Astrocyte of the spinal cord (primary cell): Measurements from ENCODE around the gene VAMP8.

Source experiments
- DNase-seq: peaks from one replicate; pipeline ENCODE4 v3.0.0; 2011; ENCODE audit warnings: low read depth, low spot score
- H3K4me3 ChIP-seq: 2 replicates; pipeline ENCODE4 v1.5.1; 2011; ENCODE audit warnings: low read depth, mild to moderate bottlenecking, low read length, moderate library complexity
- in situ Hi-C: cut with HindIII; loops from 2 replicates; pipeline ENCODE4 v1.10.0; 2017; ENCODE audit warnings: low sequenced_read_pairs
- TF ChIP-seq, protein P1 (sequence below): IDR thresholded peaks from 2 replicates; pipeline ENCODE4 v1.5.1; 2012; ENCODE audit warnings: low read depth, mild to moderate bottlenecking, low read length, inconsistent platforms

The VAMP8 gene

DNA sequence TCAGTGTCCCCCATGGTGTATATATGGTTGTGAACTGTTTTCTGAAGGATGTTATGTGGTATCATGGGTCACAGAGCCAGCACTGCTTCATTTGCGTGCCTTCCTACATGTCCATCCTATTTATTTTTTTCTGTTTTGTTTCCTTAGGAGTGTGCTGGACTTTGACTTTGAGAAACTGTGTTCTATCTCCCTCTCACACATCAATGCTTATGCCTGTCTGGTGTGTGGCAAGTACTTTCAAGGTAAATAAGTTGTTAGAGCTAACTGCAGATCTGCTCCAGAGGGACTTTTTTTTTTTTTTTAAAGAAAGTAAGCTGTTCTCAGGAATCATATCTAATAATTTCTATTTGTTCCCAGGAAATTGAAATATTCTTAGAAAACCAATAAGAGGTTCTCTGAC lies 44.0 kb downstream of the VAMP8 start:
- H3K4me3 ChIP-seq = no peak overlapping the region
- TF ChIP-seq, protein P1, sequence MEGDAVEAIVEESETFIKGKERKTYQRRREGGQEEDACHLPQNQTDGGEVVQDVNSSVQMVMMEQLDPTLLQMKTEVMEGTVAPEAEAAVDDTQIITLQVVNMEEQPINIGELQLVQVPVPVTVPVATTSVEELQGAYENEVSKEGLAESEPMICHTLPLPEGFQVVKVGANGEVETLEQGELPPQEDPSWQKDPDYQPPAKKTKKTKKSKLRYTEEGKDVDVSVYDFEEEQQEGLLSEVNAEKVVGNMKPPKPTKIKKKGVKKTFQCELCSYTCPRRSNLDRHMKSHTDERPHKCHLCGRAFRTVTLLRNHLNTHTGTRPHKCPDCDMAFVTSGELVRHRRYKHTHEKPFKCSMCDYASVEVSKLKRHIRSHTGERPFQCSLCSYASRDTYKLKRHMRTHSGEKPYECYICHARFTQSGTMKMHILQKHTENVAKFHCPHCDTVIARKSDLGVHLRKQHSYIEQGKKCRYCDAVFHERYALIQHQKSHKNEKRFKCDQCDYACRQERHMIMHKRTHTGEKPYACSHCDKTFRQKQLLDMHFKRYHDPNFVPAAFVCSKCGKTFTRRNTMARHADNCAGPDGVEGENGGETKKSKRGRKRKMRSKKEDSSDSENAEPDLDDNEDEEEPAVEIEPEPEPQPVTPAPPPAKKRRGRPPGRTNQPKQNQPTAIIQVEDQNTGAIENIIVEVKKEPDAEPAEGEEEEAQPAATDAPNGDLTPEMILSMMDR = no peak
- no peak for DNase-seq
- in situ Hi-C loops = no loop called here

DNA sequence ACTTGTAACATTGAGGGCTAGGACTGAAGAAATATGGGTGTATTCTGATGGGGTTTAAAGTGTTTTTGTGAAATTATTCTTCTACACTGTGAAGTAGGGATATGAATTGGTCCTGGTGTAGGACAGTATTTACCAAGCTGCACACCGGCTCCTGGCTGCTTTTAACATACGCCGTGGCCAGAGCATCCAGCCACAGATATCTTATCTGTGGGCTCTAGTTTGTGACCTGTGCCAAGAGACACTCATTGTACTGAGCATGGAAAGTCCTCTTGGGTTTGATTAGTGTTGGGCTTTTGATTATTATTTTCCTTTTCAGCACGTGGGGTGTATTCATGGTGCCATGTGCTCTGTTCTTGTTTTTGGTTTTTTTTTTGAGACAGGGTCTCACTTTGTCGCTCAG lies 46.6 kb downstream of the VAMP8 start:
- TF ChIP-seq, protein P1 = no peak
- DNase-seq = no peak
- in situ Hi-C loops = no loop called here
- no peak overlapping the region for H3K4me3 ChIP-seq

DNA sequence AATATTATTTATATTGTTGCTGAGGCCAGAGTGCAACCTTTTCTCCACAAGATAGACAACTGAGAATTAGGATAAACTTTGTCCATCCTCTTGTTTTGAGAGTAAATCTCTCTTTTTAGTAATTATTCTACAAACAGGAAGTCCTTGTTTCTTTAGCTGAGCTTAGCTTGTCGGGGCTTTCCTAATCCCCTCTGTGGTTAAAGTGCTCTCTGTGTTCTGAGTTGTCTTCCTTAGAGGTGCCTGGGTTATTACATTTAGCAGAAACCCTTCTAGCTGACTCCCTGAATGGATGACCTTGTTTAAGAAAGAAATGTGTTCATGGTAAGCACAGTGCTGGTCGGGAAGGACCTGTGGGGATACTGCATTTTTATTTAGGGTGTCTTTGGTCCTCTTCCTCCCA lies 51.3 kb downstream of the VAMP8 start:
- in situ Hi-C loops = no loop called here

DNA sequence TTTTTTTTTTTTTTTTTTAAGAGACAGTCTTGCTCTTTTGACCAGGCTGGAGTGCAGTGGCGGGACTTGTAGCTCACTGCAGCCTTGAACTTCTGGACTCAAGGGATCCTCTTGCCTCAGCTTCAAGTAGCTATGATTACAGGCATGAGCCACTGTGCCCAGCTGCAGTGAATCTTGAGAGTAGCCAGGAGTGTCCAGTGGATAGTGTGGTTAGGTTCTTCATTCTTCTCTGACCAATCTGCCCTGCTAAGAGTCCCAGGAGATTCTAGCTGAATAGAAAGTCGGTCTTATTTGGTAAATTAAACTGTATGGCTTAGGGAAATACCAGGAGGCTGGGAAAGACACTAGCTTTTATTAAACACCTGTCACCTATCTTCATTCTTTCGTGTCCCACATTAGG lies 53.9 kb downstream of the VAMP8 start:
- in situ Hi-C loops = no loop called here
- TF ChIP-seq, protein P1 = no peak
- DNase-seq = no peak

More for the DNA sequence above, 51.3 kb downstream of the VAMP8 start:
- no peak overlapping the region for H3K4me3 ChIP-seq
- DNase-seq = no peak
- TF ChIP-seq, protein P1 = no peak

More for the DNA sequence above, 53.9 kb downstream of the VAMP8 start:
- no peak overlapping the region for H3K4me3 ChIP-seq
